ENCODE results near the gene ERCC6L. TPM values are rescaled to one million over a fixed set of nuclear protein-coding genes. Genes with fewer than 3 reads are reported as not detected.
A peak's percentile ranks its signal among the peaks of the same experiment; 100 is the strongest.

The ERCC6L gene
- total and polyA plus RNA-seq, 2 of the 13 experiments (the other 11 are each of a cell fraction or from before 2014, with no cell fraction given) = 0.86 to 9.5 TPM

DNA sequence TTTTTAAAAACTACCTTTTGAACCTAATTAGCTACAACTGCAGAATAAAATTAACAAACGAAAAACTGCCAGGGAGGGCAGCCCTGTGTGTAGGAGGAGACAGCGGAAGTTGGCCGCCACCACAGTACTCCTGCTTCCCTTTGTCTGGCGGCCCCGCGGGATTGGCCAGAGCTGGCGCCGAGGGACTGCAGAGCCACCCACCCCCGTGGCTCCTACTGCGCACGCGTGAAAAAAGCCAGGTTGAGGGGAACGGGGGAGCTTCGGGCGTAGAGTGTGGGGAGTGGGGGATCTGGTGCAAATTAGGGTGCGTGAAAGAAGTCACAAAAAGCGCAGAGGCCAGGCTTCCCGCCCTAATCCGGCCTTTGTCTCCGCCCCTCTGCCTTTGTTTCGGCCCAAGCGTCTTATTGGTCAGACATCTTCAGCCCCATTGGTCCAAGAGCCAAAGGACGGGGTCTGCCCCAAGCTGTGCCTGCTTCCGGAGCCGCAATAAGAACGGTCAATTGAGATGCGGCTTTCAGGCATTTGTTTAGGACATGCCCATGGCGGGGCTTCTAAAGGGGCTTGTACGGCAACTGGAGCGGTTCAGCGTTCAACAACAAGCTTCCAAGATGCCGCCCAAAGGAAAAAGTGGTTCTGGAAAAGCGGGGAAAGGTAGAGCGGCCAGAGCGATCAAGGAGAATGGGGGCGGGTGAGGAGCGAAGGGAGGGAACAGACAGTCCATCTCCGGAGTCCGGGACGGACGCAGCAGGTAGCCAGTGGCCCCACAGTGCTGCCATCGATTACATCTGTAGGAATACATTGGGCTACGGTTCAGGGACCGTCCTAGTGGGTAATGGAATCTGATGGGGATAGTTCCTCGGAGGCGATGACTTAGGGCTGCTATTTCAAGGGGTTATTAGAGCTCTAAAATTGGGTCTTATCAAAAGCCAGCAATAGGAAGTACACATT is 57.4 kb downstream of the ERCC6L start, which contains the start of gene PIN4 (continued):
- TF ChIP-seq, protein P1, sequence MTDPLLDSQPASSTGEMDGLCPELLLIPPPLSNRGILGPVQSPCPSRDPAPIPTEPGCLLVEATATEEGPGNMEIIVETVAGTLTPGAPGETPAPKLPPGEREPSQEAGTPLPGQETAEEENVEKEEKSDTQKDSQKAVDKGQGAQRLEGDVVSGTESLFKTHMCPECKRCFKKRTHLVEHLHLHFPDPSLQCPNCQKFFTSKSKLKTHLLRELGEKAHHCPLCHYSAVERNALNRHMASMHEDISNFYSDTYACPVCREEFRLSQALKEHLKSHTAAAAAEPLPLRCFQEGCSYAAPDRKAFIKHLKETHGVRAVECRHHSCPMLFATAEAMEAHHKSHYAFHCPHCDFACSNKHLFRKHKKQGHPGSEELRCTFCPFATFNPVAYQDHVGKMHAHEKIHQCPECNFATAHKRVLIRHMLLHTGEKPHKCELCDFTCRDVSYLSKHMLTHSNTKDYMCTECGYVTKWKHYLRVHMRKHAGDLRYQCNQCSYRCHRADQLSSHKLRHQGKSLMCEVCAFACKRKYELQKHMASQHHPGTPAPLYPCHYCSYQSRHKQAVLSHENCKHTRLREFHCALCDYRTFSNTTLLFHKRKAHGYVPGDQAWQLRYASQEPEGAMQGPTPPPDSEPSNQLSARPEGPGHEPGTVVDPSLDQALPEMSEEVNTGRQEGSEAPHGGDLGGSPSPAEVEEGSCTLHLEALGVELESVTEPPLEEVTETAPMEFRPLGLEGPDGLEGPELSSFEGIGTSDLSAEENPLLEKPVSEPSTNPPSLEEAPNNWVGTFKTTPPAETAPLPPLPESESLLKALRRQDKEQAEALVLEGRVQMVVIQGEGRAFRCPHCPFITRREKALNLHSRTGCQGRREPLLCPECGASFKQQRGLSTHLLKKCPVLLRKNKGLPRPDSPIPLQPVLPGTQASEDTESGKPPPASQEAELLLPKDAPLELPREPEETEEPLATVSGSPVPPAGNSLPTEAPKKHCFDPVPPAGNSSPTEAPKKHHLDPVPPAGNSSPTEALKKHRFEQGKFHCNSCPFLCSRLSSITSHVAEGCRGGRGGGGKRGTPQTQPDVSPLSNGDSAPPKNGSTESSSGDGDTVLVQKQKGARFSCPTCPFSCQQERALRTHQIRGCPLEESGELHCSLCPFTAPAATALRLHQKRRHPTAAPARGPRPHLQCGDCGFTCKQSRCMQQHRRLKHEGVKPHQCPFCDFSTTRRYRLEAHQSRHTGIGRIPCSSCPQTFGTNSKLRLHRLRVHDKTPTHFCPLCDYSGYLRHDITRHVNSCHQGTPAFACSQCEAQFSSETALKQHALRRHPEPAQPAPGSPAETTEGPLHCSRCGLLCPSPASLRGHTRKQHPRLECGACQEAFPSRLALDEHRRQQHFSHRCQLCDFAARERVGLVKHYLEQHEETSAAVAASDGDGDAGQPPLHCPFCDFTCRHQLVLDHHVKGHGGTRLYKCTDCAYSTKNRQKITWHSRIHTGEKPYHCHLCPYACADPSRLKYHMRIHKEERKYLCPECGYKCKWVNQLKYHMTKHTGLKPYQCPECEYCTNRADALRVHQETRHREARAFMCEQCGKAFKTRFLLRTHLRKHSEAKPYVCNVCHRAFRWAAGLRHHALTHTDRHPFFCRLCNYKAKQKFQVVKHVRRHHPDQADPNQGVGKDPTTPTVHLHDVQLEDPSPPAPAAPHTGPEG (CRISPR knock-in tag; IDR thresholded peaks at IDR 0.05) = no peak
- TF ChIP-seq, protein P2, sequence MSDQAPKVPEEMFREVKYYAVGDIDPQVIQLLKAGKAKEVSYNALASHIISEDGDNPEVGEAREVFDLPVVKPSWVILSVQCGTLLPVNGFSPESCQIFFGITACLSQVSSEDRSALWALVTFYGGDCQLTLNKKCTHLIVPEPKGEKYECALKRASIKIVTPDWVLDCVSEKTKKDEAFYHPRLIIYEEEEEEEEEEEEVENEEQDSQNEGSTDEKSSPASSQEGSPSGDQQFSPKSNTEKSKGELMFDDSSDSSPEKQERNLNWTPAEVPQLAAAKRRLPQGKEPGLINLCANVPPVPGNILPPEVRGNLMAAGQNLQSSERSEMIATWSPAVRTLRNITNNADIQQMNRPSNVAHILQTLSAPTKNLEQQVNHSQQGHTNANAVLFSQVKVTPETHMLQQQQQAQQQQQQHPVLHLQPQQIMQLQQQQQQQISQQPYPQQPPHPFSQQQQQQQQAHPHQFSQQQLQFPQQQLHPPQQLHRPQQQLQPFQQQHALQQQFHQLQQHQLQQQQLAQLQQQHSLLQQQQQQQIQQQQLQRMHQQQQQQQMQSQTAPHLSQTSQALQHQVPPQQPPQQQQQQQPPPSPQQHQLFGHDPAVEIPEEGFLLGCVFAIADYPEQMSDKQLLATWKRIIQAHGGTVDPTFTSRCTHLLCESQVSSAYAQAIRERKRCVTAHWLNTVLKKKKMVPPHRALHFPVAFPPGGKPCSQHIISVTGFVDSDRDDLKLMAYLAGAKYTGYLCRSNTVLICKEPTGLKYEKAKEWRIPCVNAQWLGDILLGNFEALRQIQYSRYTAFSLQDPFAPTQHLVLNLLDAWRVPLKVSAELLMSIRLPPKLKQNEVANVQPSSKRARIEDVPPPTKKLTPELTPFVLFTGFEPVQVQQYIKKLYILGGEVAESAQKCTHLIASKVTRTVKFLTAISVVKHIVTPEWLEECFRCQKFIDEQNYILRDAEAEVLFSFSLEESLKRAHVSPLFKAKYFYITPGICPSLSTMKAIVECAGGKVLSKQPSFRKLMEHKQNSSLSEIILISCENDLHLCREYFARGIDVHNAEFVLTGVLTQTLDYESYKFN (CRISPR knock-in tag; conservative IDR thresholded peaks at IDR 0.05) = peak; percentile 19; the same call in 1 of the 2 replicates
- TF ChIP-seq ZNF709 (CRISPR knock-in tag; IDR thresholded peaks at IDR 0.05) = no peak
- TF ChIP-seq, protein P3, sequence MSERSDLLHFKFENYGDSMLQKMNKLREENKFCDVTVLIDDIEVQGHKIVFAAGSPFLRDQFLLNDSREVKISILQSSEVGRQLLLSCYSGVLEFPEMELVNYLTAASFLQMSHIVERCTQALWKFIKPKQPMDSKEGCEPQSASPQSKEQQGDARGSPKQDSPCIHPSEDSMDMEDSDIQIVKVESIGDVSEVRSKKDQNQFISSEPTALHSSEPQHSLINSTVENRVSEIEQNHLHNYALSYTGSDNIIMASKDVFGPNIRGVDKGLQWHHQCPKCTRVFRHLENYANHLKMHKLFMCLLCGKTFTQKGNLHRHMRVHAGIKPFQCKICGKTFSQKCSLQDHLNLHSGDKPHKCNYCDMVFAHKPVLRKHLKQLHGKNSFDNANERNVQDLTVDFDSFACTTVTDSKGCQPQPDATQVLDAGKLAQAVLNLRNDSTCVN (CRISPR knock-in tag; IDR thresholded peaks at IDR 0.05; ENCODE audit: borderline replicate concordance) = no peak
- TF ChIP-seq ZNF605 (CRISPR knock-in tag; IDR thresholded peaks at IDR 0.05) = no peak
- TF ChIP-seq CBX1 (IDR thresholded peaks at IDR 0.05; ENCODE audit: low read depth) = no peak
- TF ChIP-seq CREM (IDR thresholded peaks at IDR 0.05) = peak; percentile 44; the same call in 1 of the 2 replicates
- TF ChIP-seq CREM (CRISPR knock-in tag; IDR thresholded peaks at IDR 0.05) = no peak
- TF ChIP-seq SAP130 (CRISPR knock-in tag; IDR thresholded peaks at IDR 0.05; ENCODE audit: low read depth) = peak; percentile 66
- no peak for TF ChIP-seq MED8 (CRISPR knock-in tag; IDR thresholded peaks at IDR 0.05; ENCODE audit: insufficient replicate concordance)
- peak; percentile 56 to 65 for TF ChIP-seq POLR2A (IDR thresholded peaks at IDR 0.05; ENCODE audit: insufficient read depth in 1 of 2, low read depth in 2 of 2, low read length in 2 of 2)
- 0 out of 2 replicates have a peak, but pooled peaks have one; percentile 35 for TF ChIP-seq BORCS8-MEF2B (CRISPR knock-in tag; IDR thresholded peaks at IDR 0.05)
- no peak for TF ChIP-seq MBD4 (IDR thresholded peaks at IDR 0.05; ENCODE audit: borderline replicate concordance, low read length)
- TF ChIP-seq ZNF263 (CRISPR knock-in tag; IDR thresholded peaks at IDR 0.05) = no peak
- no peak for TF ChIP-seq REXO4 (CRISPR knock-in tag; IDR thresholded peaks at IDR 0.05; ENCODE audit: borderline replicate concordance)
- no peak for TF ChIP-seq ZNF317 (CRISPR knock-in tag; IDR thresholded peaks at IDR 0.05)
- TF ChIP-seq ZNF720 (CRISPR knock-in tag; IDR thresholded peaks at IDR 0.05) = no peak
- no peak for TF ChIP-seq SMARCE1 (IDR thresholded peaks at IDR 0.05; ENCODE audit: borderline replicate concordance)
- no peak for TF ChIP-seq PRMT3 (CRISPR knock-in tag; IDR thresholded peaks at IDR 0.05; ENCODE audit: borderline replicate concordance, low read depth)

Measured in HepG2 (cell line).